ENCODE results near the gene SELENOV. TPM values are rescaled to one million over a fixed set of nuclear protein-coding genes. Genes with fewer than 3 reads are reported as not detected.

The SELENOV gene
- total and polyA plus RNA-seq, 3 donors from 2014 or later = 2.5 to 19.7 (median 10.8) TPM

DNA sequence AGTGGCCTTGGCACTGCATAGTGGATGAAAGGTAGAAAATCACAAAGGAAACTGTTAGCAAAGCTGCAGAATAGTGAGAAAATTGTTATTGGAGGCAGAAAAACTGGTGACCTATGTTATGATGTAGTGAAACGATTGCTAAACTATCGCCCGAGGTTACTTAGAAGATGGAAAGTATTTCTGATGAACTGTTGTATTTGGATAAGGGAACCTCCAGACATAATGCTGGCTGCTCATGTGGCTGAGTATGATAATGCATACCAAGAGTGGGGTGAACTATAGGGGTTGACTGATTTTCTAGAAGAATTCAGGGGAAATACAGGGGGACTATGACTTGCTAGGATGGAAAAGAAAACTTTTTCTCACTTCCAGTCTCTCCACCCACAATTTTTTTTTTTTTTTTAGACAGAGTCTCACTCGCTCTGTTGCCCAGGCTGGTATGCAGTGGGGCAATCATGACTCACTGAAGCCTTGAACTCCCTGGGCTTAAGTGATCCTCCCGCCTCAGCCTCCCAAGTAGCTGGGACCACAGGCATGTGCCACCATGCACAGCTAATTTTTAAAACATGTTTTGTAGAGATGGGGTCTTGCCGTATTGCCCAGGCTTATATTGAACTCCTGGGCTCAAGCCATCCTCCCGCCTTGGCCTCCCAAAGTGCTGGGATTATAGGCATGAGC lies 29.4 kb downstream of the SELENOV start:
- DNase-seq = no peak
- Histone ChIP-seq H3K4me3 (no peak overlapping the region), H3K36me3 (ENCODE audit: low read depth, missing control alignments) (no peaks in the 10 kb centered on the region), H3K27ac (no peak overlapping the region), H3K27me3 (no peaks in the 10 kb centered on the region), H3K4me1 (peaks cover 5% of the 10 kb centered on the region), H3K9me3 (no peaks in the 10 kb centered on the region)
- TF ChIP-seq CTCF (IDR thresholded peaks at IDR 0.05) (no peak), POLR2A (IDR thresholded peaks at IDR 0.05) (no peak)
- WGBS, 2 donors = 88 to 93% methylated on average over 7 of the region's 7 CpGs
- intact Hi-C loops (cut with DNase I; ENCODE audit: low total_unique reads) = no loop called here

DNA sequence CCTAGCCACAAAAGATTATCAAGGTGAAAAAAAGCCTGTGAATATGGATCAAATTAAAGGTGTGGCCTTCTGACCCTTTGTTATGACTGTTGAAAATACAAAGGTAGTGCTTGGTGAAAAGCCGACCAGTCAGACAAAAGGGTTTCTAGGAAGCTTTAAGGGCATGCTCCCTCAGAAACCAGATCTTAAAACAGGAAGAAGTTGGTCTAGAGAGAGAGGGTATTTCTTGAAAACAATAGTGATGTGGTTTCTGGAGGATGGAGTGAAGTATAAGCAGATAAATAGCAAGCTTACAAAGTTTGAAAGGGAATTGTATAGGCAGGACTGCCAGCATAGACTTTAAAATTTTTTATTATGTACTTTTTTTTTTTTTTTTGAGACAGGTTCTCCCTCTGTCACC lies 30.0 kb downstream of the SELENOV start:
- intact Hi-C loops (cut with DNase I; ENCODE audit: low total_unique reads) = no loop called here
- no peak for DNase-seq
- 68 to 88% methylated on average over 1 of the region's 1 CpG for WGBS, 2 donors
- Histone ChIP-seq H3K9me3 (no peaks in the 10 kb centered on the region), H3K4me3 (no peak overlapping the region), H3K36me3 (ENCODE audit: low read depth, missing control alignments) (no peaks in the 10 kb centered on the region), H3K27ac (no peak overlapping the region), H3K4me1 (peaks cover 5% of the 10 kb centered on the region), H3K27me3 (no peaks in the 10 kb centered on the region)
- TF ChIP-seq CTCF (IDR thresholded peaks at IDR 0.05) = no peak
- TF ChIP-seq POLR2A (IDR thresholded peaks at IDR 0.05) = no peak

DNA sequence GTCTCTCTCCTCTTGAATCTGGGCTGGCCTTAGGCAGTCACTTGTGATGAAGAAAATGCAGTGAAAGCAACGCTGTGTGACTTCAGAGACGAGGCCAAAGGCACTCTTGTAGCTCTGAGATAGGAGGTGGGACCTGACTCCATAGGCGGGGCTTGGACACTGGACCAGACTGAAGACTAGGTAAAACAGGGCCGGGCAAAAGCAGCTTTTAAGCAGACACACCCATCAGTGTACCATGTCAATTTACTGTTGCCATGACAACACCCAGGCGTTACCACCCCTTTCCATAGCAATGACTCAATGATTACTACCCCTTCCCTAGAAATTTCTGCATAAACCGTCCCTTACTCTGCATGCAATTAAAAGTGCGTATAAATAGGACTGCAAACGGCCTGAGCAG lies 31.7 kb downstream of the SELENOV start:
- no peaks in the 10 kb centered on the region for H3K27me3 ChIP-seq
- H3K36me3 ChIP-seq (ENCODE audit: low read depth, missing control alignments) = no peaks in the 10 kb centered on the region
- TF ChIP-seq CTCF (IDR thresholded peaks at IDR 0.05) (no peak), POLR2A (IDR thresholded peaks at IDR 0.05) (no peak)
- 61 to 65% methylated on average over 8 of the region's 8 CpGs for WGBS, 2 donors
- H3K4me3 ChIP-seq = no peak overlapping the region
- intact Hi-C loops (cut with DNase I; ENCODE audit: low total_unique reads) = no loop called here
- no peaks in the 10 kb centered on the region for H3K4me1 ChIP-seq
- no peak overlapping the region for H3K27ac ChIP-seq
- DNase-seq = no peak
- no peaks in the 10 kb centered on the region for H3K9me3 ChIP-seq

DNA sequence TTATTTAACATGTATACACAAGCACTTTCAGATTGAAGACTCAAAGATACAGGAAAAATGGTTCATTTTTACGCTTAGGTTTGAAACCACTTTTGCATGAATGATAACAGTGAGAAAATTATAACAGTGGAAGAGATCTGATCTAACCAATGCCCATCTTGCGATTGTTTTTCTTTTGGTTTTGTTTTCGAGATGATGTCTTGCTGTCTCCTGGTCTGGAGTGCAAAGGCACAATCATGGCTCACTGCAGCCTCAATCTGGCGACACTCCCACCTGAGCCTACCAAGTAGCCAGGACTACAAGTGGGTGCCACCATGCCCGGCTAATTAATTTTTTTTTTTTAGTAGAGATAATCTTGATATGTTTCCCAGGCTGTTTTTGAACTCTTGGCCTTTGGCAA lies 35.3 kb downstream of the SELENOV start:
- H3K27ac ChIP-seq = no peak overlapping the region
- H3K27me3 ChIP-seq = no peaks in the 10 kb centered on the region
- no peak for TF ChIP-seq POLR2A (IDR thresholded peaks at IDR 0.05)
- TF ChIP-seq CTCF (IDR thresholded peaks at IDR 0.05) = no peak
- intact Hi-C loops (cut with DNase I; ENCODE audit: low total_unique reads) = no loop called here
- DNase-seq = no peak
- no peaks in the 10 kb centered on the region for H3K9me3 ChIP-seq
- no peaks in the 10 kb centered on the region for H3K4me1 ChIP-seq
- H3K36me3 ChIP-seq (ENCODE audit: low read depth, missing control alignments) = no peaks in the 10 kb centered on the region
- 89 to 90% methylated on average over 5 of the region's 5 CpGs for WGBS, 2 donors
- no peak overlapping the region for H3K4me3 ChIP-seq

- Histone ChIP-seq H3K27ac (no peak overlapping the region), H3K9me3 (no peaks in the 10 kb centered on the region), H3K4me1 (no peaks in the 10 kb centered on the region), H3K36me3 (ENCODE audit: low read depth, missing control alignments) (no peaks in the 10 kb centered on the region), H3K27me3 (no peaks in the 10 kb centered on the region), H3K4me3 (no peak overlapping the region)
- intact Hi-C loops (cut with DNase I; ENCODE audit: low total_unique reads) = no loop called here
- no peak for TF ChIP-seq CTCF (IDR thresholded peaks at IDR 0.05)
- TF ChIP-seq POLR2A (IDR thresholded peaks at IDR 0.05) = no peak
- 62 to 77% methylated on average over 7 of the region's 7 CpGs for WGBS, 2 donors
- no peak for DNase-seq
Measured at GRCh38 chr19:39553082-39553652, 38.2 kb downstream of the SELENOV start.
